Endothelial cell of umbilical vein (primary cell): ENCODE measurements around the gene STK17B.

Experiments
- EZH2 ChIP-seq: IDR thresholded peaks from 2 replicates; pipeline ENCODE4 v1.6.1; 2012; ENCODE audit warnings: borderline replicate concordance, low read depth, mild to moderate bottlenecking, moderate library complexity, low read length, inconsistent platforms; ENCODE audit not compliant: severe bottlenecking
- GATA2 ChIP-seq: IDR thresholded peaks from 2 replicates; pipeline ENCODE4 v1.7.0; 2011; ENCODE audit warnings: low read depth, mild to moderate bottlenecking, moderate library complexity, mixed read lengths, low read length; ENCODE audit not compliant: insufficient read length, insufficient read depth
- JUN ChIP-seq: IDR thresholded peaks from 2 replicates; pipeline ENCODE4 v1.6.1; 2011; ENCODE audit warnings: borderline replicate concordance, low read depth; ENCODE audit not compliant: insufficient read length, insufficient read depth
- MYC ChIP-seq: IDR thresholded peaks from one replicate; pipeline ENCODE4 v1.6.1; 2011; ENCODE audit warnings: mild to moderate bottlenecking, low read depth, low read length
- POLR2A ChIP-seq: IDR thresholded peaks from 2 replicates; pipeline ENCODE4 v1.6.1; 2012; ENCODE audit warnings: low read depth, mild to moderate bottlenecking, control low read depth, low read length
- POLR2AphosphoS5 ChIP-seq: IDR thresholded peaks from 2 replicates; pipeline ENCODE4 v1.6.1; 2012; ENCODE audit warnings: low read depth, mild to moderate bottlenecking, control low read depth, low read length, moderate library complexity; ENCODE audit not compliant: insufficient read depth
- TF ChIP-seq, protein P1 (sequence below), 2 donors: IDR thresholded peaks; 1 replicate in 1 of 2; 2 replicates in 1 of 2; pipeline ENCODE4 v1.5.1; 2011; ENCODE audit warnings: low read length in 2 of 2, mild to moderate bottlenecking in 2 of 2, moderate library complexity in 2 of 2, control low read depth in 1 of 2, inconsistent platforms in 1 of 2, low read depth in 1 of 2; ENCODE audit not compliant: insufficient read depth in 1 of 2; ENCODE audit errors: extremely low read depth in 1 of 2
- TF ChIP-seq, protein P2 (sequence below): IDR thresholded peaks from 2 replicates; pipeline ENCODE4 v1.6.1; 2011; ENCODE audit not compliant: insufficient read depth, insufficient read length

DNA sequence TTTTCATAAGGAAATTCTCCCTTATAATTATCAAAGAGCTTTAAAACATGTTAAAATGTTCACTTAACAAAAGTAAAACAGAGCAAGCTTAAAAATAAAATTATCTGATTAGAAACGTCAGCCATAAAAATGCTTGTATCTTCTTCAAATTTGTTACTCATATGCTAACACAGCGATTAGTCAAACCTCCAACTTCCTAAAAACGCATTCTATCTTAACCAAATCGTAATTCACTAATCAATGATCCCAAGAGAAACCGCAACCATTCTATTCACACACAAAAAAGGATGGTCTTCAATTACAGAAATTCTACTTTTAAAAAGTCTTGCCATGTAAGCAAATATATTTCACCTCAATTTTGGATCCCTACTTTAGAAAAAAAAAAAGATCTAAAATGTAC, 1.9 kb downstream of the STK17B start:
- TF ChIP-seq, protein P1, sequence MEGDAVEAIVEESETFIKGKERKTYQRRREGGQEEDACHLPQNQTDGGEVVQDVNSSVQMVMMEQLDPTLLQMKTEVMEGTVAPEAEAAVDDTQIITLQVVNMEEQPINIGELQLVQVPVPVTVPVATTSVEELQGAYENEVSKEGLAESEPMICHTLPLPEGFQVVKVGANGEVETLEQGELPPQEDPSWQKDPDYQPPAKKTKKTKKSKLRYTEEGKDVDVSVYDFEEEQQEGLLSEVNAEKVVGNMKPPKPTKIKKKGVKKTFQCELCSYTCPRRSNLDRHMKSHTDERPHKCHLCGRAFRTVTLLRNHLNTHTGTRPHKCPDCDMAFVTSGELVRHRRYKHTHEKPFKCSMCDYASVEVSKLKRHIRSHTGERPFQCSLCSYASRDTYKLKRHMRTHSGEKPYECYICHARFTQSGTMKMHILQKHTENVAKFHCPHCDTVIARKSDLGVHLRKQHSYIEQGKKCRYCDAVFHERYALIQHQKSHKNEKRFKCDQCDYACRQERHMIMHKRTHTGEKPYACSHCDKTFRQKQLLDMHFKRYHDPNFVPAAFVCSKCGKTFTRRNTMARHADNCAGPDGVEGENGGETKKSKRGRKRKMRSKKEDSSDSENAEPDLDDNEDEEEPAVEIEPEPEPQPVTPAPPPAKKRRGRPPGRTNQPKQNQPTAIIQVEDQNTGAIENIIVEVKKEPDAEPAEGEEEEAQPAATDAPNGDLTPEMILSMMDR (IDR thresholded peaks at IDR 0.05; ENCODE audit: extremely low read depth in 1 of 2, insufficient read depth in 1 of 2, low read depth in 1 of 2, low read length in 2 of 2) = no peak
- TF ChIP-seq, protein P2, sequence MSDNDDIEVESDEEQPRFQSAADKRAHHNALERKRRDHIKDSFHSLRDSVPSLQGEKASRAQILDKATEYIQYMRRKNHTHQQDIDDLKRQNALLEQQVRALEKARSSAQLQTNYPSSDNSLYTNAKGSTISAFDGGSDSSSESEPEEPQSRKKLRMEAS = no peak
- no peak for TF ChIP-seq POLR2A
- TF ChIP-seq MYC = no peak
- no peak for TF ChIP-seq POLR2AphosphoS5
- no peak for TF ChIP-seq EZH2
- no peak for TF ChIP-seq JUN
- no peak for TF ChIP-seq GATA2
